ENCODE data around the gene LCE1D.

DNA sequence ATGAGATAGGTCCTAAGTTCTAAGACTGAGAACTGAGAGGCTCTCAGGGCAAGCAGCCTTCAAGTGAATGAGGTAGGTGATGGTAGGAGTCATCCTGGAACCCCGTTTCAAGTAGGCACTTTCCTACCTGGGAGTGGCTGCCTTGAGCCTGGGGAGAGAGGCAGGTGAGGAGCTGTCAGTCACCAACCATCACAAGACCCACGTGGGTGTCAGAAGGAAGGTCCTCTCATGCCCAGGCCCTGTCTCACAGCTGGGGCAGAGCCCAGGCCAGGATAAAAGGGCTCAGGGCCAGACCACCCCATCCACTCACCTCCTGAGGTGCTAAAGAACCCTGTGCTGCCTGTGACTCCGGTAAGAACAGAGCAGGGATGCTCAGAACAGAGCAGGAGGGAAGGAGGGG is at the start of gene LCE1D:
- TF ChIP-seq EP300 (IDR thresholded peaks at IDR 0.05) (no peak), POLR2A (IDR thresholded peaks at IDR 0.05) (no peak)
- TF ChIP-seq, protein P1, sequence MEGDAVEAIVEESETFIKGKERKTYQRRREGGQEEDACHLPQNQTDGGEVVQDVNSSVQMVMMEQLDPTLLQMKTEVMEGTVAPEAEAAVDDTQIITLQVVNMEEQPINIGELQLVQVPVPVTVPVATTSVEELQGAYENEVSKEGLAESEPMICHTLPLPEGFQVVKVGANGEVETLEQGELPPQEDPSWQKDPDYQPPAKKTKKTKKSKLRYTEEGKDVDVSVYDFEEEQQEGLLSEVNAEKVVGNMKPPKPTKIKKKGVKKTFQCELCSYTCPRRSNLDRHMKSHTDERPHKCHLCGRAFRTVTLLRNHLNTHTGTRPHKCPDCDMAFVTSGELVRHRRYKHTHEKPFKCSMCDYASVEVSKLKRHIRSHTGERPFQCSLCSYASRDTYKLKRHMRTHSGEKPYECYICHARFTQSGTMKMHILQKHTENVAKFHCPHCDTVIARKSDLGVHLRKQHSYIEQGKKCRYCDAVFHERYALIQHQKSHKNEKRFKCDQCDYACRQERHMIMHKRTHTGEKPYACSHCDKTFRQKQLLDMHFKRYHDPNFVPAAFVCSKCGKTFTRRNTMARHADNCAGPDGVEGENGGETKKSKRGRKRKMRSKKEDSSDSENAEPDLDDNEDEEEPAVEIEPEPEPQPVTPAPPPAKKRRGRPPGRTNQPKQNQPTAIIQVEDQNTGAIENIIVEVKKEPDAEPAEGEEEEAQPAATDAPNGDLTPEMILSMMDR (IDR thresholded peaks at IDR 0.05): no peak
